Measurements from ENCODE around the gene NEUROG3. TPM values are rescaled to one million over a fixed set of nuclear protein-coding genes. Genes with fewer than 3 reads are reported as not detected.

NEUROG3 gene
- total and polyA plus RNA-seq, 2 of the 13 experiments (the other 11 are each of a cell fraction or from before 2014, with no cell fraction given) = not detected

DNA sequence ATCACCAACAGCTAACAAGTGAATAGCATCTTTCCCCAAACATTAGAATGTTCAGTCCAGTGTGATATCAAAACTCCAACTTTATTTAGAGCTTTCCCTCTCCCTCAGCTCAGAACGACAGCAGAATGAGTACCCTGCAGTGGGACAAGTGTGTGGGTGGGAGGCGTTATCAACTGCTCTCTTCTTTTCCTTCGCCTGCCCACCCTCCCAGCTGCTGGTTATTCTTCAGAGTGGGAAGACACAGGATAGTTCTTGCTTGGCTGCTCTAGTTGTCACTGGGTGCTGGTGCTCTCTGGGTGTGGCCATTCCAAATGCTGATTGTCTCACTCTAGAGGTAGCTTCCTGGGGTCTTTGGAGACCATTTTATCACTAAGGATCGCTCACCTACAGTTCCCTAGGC is 43.1 kb upstream of the NEUROG3 start:
- no peaks in the 10 kb centered on the region for H3K36me3 ChIP-seq (replicated peaks in 1 of 2; ENCODE audit: control insufficient read depth in 1 of 2, insufficient read depth in 2 of 2, low read length in 2 of 2)
- H3K4me2 ChIP-seq (ENCODE audit: low read depth, low read length) = no peak overlapping the region
- no TSS peak for BruUV-seq (replicated peaks)
- no peak overlapping the region for H2AFZ ChIP-seq (ENCODE audit: low read length)
- no peaks in the 10 kb centered on the region for H3K79me2 ChIP-seq (ENCODE audit: insufficient read depth, low read length)
- no peak for FAIRE-seq
- ATAC-seq = no peak
- H3K9me3 ChIP-seq (ENCODE audit: low read length) = no peaks in the 10 kb centered on the region
- no peaks in the 10 kb centered on the region for H3K4me1 ChIP-seq (ENCODE audit: insufficient read depth, low read length)
- H4K20me1 ChIP-seq (ENCODE audit: insufficient read depth, low read length) = no peaks in the 10 kb centered on the region
- no peak for TF ChIP-seq HHEX (CRISPR knock-in tag; IDR thresholded peaks at IDR 0.05)
- TF ChIP-seq ZBTB1 (CRISPR knock-in tag; IDR thresholded peaks at IDR 0.05; ENCODE audit: borderline replicate concordance) = no peak
- no peak for TF ChIP-seq YEATS4 (CRISPR knock-in tag; IDR thresholded peaks at IDR 0.05; ENCODE audit: borderline replicate concordance)
- TF ChIP-seq EZH2 (conservative IDR thresholded peaks at IDR 0.05; ENCODE audit: low read depth, low read length) = no peak
- no peak for TF ChIP-seq KLF15 (CRISPR knock-in tag; IDR thresholded peaks at IDR 0.05; ENCODE audit: borderline replicate concordance)
- TF ChIP-seq SIN3A (IDR thresholded peaks at IDR 0.05; ENCODE audit: borderline replicate concordance, low read depth, low read length) = no peak
- TF ChIP-seq ZNF660 (CRISPR knock-in tag; IDR thresholded peaks at IDR 0.05; ENCODE audit: borderline replicate concordance, low read depth) = no peak
- TF ChIP-seq, protein P1, sequence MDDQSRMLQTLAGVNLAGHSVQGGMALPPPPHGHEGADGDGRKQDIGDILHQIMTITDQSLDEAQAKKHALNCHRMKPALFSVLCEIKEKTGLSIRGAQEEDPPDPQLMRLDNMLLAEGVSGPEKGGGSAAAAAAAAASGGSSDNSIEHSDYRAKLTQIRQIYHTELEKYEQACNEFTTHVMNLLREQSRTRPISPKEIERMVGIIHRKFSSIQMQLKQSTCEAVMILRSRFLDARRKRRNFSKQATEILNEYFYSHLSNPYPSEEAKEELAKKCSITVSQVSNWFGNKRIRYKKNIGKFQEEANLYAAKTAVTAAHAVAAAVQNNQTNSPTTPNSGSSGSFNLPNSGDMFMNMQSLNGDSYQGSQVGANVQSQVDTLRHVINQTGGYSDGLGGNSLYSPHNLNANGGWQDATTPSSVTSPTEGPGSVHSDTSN (CRISPR knock-in tag; IDR thresholded peaks at IDR 0.05; ENCODE audit: borderline replicate concordance) = no peak
- no peak for TF ChIP-seq CHCHD3 (CRISPR knock-in tag; IDR thresholded peaks at IDR 0.05)
- TF ChIP-seq, protein P2, sequence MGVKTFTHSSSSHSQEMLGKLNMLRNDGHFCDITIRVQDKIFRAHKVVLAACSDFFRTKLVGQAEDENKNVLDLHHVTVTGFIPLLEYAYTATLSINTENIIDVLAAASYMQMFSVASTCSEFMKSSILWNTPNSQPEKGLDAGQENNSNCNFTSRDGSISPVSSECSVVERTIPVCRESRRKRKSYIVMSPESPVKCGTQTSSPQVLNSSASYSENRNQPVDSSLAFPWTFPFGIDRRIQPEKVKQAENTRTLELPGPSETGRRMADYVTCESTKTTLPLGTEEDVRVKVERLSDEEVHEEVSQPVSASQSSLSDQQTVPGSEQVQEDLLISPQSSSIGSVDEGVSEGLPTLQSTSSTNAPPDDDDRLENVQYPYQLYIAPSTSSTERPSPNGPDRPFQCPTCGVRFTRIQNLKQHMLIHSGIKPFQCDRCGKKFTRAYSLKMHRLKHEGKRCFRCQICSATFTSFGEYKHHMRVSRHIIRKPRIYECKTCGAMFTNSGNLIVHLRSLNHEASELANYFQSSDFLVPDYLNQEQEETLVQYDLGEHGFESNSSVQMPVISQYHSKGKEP (CRISPR knock-in tag; IDR thresholded peaks at IDR 0.05) = no peak
- TF ChIP-seq, protein P3, sequence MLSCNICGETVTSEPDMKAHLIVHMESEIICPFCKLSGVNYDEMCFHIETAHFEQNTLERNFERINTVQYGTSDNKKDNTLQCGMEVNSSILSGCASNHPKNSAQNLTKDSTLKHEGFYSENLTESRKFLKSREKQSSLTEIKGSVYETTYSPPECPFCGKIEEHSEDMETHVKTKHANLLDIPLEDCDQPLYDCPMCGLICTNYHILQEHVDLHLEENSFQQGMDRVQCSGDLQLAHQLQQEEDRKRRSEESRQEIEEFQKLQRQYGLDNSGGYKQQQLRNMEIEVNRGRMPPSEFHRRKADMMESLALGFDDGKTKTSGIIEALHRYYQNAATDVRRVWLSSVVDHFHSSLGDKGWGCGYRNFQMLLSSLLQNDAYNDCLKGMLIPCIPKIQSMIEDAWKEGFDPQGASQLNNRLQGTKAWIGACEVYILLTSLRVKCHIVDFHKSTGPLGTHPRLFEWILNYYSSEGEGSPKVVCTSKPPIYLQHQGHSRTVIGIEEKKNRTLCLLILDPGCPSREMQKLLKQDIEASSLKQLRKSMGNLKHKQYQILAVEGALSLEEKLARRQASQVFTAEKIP (CRISPR knock-in tag; IDR thresholded peaks at IDR 0.05; ENCODE audit: borderline replicate concordance) = no peak
- TF ChIP-seq ZNF530 (CRISPR knock-in tag; IDR thresholded peaks at IDR 0.05; ENCODE audit: low read depth) = no peak
- TF ChIP-seq SRSF4 (IDR thresholded peaks at IDR 0.05; ENCODE audit: low read depth, low read length, poor library complexity, severe bottlenecking) = no peak
- TF ChIP-seq, protein P4, sequence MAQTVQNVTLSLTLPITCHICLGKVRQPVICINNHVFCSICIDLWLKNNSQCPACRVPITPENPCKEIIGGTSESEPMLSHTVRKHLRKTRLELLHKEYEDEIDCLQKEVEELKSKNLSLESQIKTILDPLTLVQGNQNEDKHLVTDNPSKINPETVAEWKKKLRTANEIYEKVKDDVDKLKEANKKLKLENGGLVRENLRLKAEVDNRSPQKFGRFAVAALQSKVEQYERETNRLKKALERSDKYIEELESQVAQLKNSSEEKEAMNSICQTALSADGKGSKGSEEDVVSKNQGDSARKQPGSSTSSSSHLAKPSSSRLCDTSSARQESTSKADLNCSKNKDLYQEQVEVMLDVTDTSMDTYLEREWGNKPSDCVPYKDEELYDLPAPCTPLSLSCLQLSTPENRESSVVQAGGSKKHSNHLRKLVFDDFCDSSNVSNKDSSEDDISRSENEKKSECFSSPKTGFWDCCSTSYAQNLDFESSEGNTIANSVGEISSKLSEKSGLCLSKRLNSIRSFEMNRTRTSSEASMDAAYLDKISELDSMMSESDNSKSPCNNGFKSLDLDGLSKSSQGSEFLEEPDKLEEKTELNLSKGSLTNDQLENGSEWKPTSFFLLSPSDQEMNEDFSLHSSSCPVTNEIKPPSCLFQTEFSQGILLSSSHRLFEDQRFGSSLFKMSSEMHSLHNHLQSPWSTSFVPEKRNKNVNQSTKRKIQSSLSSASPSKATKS (CRISPR knock-in tag; IDR thresholded peaks at IDR 0.05) = no peak
- TF ChIP-seq, protein P5, sequence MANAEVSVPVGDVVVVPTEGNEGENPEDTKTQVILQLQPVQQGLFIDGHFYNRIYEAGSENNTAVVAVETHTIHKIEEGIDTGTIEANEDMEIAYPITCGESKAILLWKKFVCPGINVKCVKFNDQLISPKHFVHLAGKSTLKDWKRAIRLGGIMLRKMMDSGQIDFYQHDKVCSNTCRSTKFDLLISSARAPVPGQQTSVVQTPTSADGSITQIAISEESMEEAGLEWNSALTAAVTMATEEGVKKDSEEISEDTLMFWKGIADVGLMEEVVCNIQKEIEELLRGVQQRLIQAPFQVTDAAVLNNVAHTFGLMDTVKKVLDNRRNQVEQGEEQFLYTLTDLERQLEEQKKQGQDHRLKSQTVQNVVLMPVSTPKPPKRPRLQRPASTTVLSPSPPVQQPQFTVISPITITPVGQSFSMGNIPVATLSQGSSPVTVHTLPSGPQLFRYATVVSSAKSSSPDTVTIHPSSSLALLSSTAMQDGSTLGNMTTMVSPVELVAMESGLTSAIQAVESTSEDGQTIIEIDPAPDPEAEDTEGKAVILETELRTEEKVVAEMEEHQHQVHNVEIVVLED (CRISPR knock-in tag; IDR thresholded peaks at IDR 0.05; ENCODE audit: borderline replicate concordance) = no peak
- no peak for TF ChIP-seq ZNF446 (CRISPR knock-in tag; IDR thresholded peaks at IDR 0.05)
- in situ Hi-C loops (cut with HindIII; ENCODE audit: extremely low pct_ligation_motif_present, low pct_unique_long_range_greater_than_20kb) (no loop called here), intact Hi-C loops (cut with micrococcal nuclease; ENCODE audit: unreplicated experiment) (no loop called here)
- no peak overlapping the region for H3K4me3 ChIP-seq (replicated peaks in 1 of 3; ENCODE audit: insufficient read depth in 1 of 3, low read depth in 2 of 3, low read length in 3 of 3)
- ChIA-PET POLR2A (no interaction called here), CTCF (ENCODE audit: low intra/inter-chr PET ratio, low total read pairs) (no interaction called here)
- DNase-seq (ENCODE audit: low spot score) = no peak
- H3K27me3 ChIP-seq (ENCODE audit: control insufficient read depth in 1 of 2, insufficient read depth in 2 of 2, low read length in 2 of 2) = peaks cover 0 to 2% of the 10 kb centered on the region in 2 experiments; a peak in 1 of 5 replicates
- 4% methylated on average over 4 of the region's 4 CpGs for WGBS (ENCODE audit: low lambda C conversion rate)
- no peak overlapping the region for H3K27ac ChIP-seq (ENCODE audit: extremely low read length, insufficient read depth, low read length)
- no peak overlapping the region for H3K9ac ChIP-seq (ENCODE audit: insufficient read depth, low read depth, low read length)
